Mucosa of descending colon (tissue), 3 donors: ENCODE results near the gene FOXL3. TPM values are rescaled to one million over a fixed set of nuclear protein-coding genes. Genes with fewer than 3 reads are reported as not detected.

Experiments used
- ATAC-seq: fragments of 200-7000 bp; cut with Tn5 transposase; one replicate; pipeline ENCODE4 v1.9.1; 2020; ENCODE audit warnings: mild to moderate bottlenecking, moderate library complexity
- DNase-seq, 3 donors: peaks; one replicate each; pipeline ENCODE4 v3.0.0-alpha.2; 2020
- H3K36me3 ChIP-seq: fragments of 200-600 bp; one replicate; pipeline ENCODE4 v1.8.0; 2021; ENCODE audit warnings: low read depth, mild to moderate bottlenecking
- H3K4me1 ChIP-seq: fragments of 200-600 bp; one replicate; pipeline ENCODE4 v1.8.0; 2021; ENCODE audit warnings: low read depth, mild to moderate bottlenecking
- H3K4me3 ChIP-seq: fragments of 200-600 bp; one replicate; pipeline ENCODE4 v1.8.0; 2021; ENCODE audit warnings: mild to moderate bottlenecking
- H3K9me3 ChIP-seq: fragments of 200-600 bp; one replicate; pipeline ENCODE4 v1.8.0; 2021; ENCODE audit warnings: mild to moderate bottlenecking
- CTCF ChIP-seq: fragments of 200-600 bp; IDR thresholded peaks from one replicate; pipeline ENCODE4 v1.8.0; 2022; ENCODE audit warnings: antibody characterized with exemption, mild to moderate bottlenecking
- intact Hi-C, 2 donors: fragments of 100-400 bp; cut with DNase I in 1 of 2; cut with micrococcal nuclease in 1 of 2; formaldehyde crosslinking; loops; one replicate each; pipeline versions ENCODE4 v1.11.0 to v1.11.1; 2022; cut with DNase I, micrococcal nuclease
- total RNA-seq, 3 donors: library from RNA; stranded (reverse); fragmentation: NEBNext Ultra II Directional in 2 of 3; extraction: Animal tissue kit (Norgen Biotek cat#: 25700) in 2 of 3; gene quantifications; one replicate each; pipeline versions ENCODE4 v1.2.1 to v1.2.4, GENCODE V29; 2021 to 2023
- donor health status: DM: no; HTN: no; CAD: no; lungs with moderate emphysema.
- donor health status: DM: no; HTN: no; CAD: no.
- donor health status: DM: no; HTN: yes; CAD: no.

Gene FOXL3
- total RNA-seq, 3 donors from 2014 or later, result 0.43 TPM; not detected in 2

GRCh38 chr7:303884-304573 is 14.1 kb downstream of the FOXL3 start:
- DNase-seq (no peak), ATAC-seq (no peak)
- no peak for TF ChIP-seq CTCF

GRCh38 chr7:304574-305409 is 14.8 kb downstream of the FOXL3 start:
- H3K4me1 ChIP-seq, result no peaks in the 10 kb centered on the region
- intact Hi-C loops, result no loop called here
- no peak overlapping the region for H3K4me3 ChIP-seq
- no peaks in the 10 kb centered on the region for H3K9me3 ChIP-seq
- DNase-seq (peak in 1 of 3 donors; percentile 12), ATAC-seq (no peak)
- no peaks in the 10 kb centered on the region for H3K36me3 ChIP-seq
- no peak for TF ChIP-seq CTCF

More at GRCh38 chr7:303884-304573, 14.1 kb downstream of the FOXL3 start:
- Histone ChIP-seq H3K4me3 (no peak overlapping the region), H3K4me1 (no peaks in the 10 kb centered on the region), H3K36me3 (no peaks in the 10 kb centered on the region), H3K9me3 (no peaks in the 10 kb centered on the region)
- intact Hi-C loops, result no loop called here

GRCh38 chr7:305410-306151 is 15.6 kb downstream of the FOXL3 start:
- ATAC-seq (no peak), DNase-seq (peak in 1 of 3 donors; percentile 13)
- Histone ChIP-seq H3K4me3 (no peak overlapping the region), H3K36me3 (no peaks in the 10 kb centered on the region), H3K4me1 (no peaks in the 10 kb centered on the region), H3K9me3 (no peaks in the 10 kb centered on the region)
- intact Hi-C loops, result no loop called here
- TF ChIP-seq CTCF, result no peak

- no peak for ATAC-seq
- intact Hi-C loops, result no loop called here
- TF ChIP-seq CTCF, result no peak
Measured at GRCh38 chr7:307970-308369, 18.0 kb downstream of the FOXL3 start.

GRCh38 chr7:309586-310228 is 19.7 kb downstream of the FOXL3 start:
- H3K9me3 ChIP-seq, result no peaks in the 10 kb centered on the region
- H3K4me3 ChIP-seq, result no peak overlapping the region
- no peak for ATAC-seq
- peak in 1 of 3 donors; percentile 12 for DNase-seq
- TF ChIP-seq CTCF, result no peak
- no peaks in the 10 kb centered on the region for H3K36me3 ChIP-seq
- no peaks in the 10 kb centered on the region for H3K4me1 ChIP-seq
- intact Hi-C loops, result no loop called here

More at GRCh38 chr7:307970-308369, 18.0 kb downstream of the FOXL3 start:
- Histone ChIP-seq H3K4me3 (no peak overlapping the region), H3K9me3 (no peaks in the 10 kb centered on the region), H3K36me3 (no peaks in the 10 kb centered on the region), H3K4me1 (no peaks in the 10 kb centered on the region)
- no peak for DNase-seq
